Measurements from ENCODE around the gene CMIP. TPM values are rescaled to one million over a fixed set of nuclear protein-coding genes. Genes with fewer than 3 reads are reported as not detected.

The CMIP gene
- total RNA-seq, 1 experiment from 2014 or later, result 48.2 TPM

DNA sequence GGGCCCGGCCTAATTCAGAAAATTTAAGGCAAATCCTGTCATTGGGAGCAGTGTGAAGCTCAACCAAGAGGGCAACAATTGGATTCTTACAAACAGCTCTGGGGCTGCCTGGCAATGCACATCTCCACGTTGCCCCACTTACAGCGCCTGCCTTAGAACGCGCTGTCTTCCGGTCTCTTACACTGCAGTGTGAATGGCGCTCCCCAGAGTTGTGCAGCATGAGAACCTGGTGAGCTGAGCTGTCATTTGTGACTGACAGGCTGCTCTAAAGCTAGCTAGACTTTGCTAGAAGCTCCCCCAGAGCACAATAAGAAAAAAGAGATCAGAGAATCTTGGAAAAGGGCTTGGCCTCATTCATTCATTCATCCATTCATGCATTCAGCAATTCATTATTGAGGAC is 270.0 kb downstream of the CMIP start:
- H3K4me1 Mint-ChIP-seq, result peaks cover 65 to 77% of the 10 kb centered on the region in 2 experiments

More for the DNA sequence above, 270.0 kb downstream of the CMIP start:
- Histone ChIP-seq H4K8ac (replicated peaks; ENCODE audit: insufficient read length, low read depth, low read length) (no peak overlapping the region), H3K23ac (ENCODE audit: insufficient read length, low read depth, low read length) (no peak overlapping the region), H2BK12ac (ENCODE audit: insufficient read length, low read depth, low read length) (no peak overlapping the region), H4K91ac (ENCODE audit: insufficient read length, low read depth, low read length) (no peak overlapping the region), H4K20me1 (ENCODE audit: control insufficient read depth, insufficient read depth, insufficient read length) (no peaks in the 10 kb centered on the region), H3K27ac (ENCODE audit: insufficient read length, low read depth, low read length) (no peak overlapping the region), H2AFZ (ENCODE audit: low read length) (no peak overlapping the region), H3K18ac (ENCODE audit: insufficient read length, low read depth, low read length) (no peak overlapping the region), H3T11ph (ENCODE audit: low read length) (no peak overlapping the region), H3K79me2 (ENCODE audit: insufficient read depth, low read length) (no peaks in the 10 kb centered on the region), H2BK5ac (ENCODE audit: insufficient read length, low read length) (no peak overlapping the region), H2BK120ac (ENCODE audit: low read depth, low read length, poor library complexity, severe bottlenecking) (no peak overlapping the region), H3K4me2 (ENCODE audit: insufficient read depth, insufficient read length, low read length) (no peak overlapping the region), H3K4ac (ENCODE audit: low read depth, low read length) (no peak overlapping the region), H3K9ac (ENCODE audit: extremely low read depth, insufficient read length, low read length) (no peak overlapping the region), H3K14ac (ENCODE audit: insufficient read depth, low read length) (no peak overlapping the region), H3K56ac (ENCODE audit: insufficient read length, low read depth, low read length) (no peak overlapping the region), H3K9me3 (ENCODE audit: control insufficient read depth, low read depth, low read length) (no peaks in the 10 kb centered on the region), H3K79me1 (ENCODE audit: insufficient read depth, low read depth, low read length, poor library complexity, severe bottlenecking) (no peaks in the 10 kb centered on the region), H2BK15ac (ENCODE audit: low read depth, low read length) (no peak overlapping the region), H4K5ac (ENCODE audit: insufficient read length, low read depth, low read length) (no peak overlapping the region), H2BK20ac (ENCODE audit: low read depth, low read length, poor library complexity, severe bottlenecking) (no peak overlapping the region), H3K27me3 (ENCODE audit: insufficient read depth, low read length) (no peaks in the 10 kb centered on the region), H3K4me1 (ENCODE audit: insufficient read depth, low read length) (peaks cover 10% of the 10 kb centered on the region), H3K23me2 (ENCODE audit: insufficient read length, low read depth, low read length, poor library complexity, severe bottlenecking) (no peaks in the 10 kb centered on the region), H2AK5ac (ENCODE audit: insufficient read length, low read length) (no peak overlapping the region)
- H3K4me3 Mint-ChIP-seq, result no peak overlapping the region
- WGBS (ENCODE audit: extremely low coverage, insufficient read length, low lambda C conversion rate), result no CpG with 5 or more reads among the region's 7 CpGs
- H3K9me3 Mint-ChIP-seq, result no peaks in the 10 kb centered on the region
- peak overlapping the region in 1 of 3 experiments; percentile 59; a peak in 1 of 7 replicates for H3K27ac Mint-ChIP-seq
- DNase-seq, result no peak
- TF ChIP-seq, protein P1, sequence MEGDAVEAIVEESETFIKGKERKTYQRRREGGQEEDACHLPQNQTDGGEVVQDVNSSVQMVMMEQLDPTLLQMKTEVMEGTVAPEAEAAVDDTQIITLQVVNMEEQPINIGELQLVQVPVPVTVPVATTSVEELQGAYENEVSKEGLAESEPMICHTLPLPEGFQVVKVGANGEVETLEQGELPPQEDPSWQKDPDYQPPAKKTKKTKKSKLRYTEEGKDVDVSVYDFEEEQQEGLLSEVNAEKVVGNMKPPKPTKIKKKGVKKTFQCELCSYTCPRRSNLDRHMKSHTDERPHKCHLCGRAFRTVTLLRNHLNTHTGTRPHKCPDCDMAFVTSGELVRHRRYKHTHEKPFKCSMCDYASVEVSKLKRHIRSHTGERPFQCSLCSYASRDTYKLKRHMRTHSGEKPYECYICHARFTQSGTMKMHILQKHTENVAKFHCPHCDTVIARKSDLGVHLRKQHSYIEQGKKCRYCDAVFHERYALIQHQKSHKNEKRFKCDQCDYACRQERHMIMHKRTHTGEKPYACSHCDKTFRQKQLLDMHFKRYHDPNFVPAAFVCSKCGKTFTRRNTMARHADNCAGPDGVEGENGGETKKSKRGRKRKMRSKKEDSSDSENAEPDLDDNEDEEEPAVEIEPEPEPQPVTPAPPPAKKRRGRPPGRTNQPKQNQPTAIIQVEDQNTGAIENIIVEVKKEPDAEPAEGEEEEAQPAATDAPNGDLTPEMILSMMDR (conservative IDR thresholded peaks at IDR 0.05), result no peak
- H3K27me3 Mint-ChIP-seq (ENCODE audit: low read depth), result no peaks in the 10 kb centered on the region
- no peaks in the 10 kb centered on the region for H3K36me3 Mint-ChIP-seq (ENCODE audit: insufficient read depth in 1 of 3, low read depth in 3 of 3)

All from H9 (cell line).